GM12878 (cell line): Measurements from ENCODE around the gene SERPINE2. TPM values are rescaled to one million over a fixed set of nuclear protein-coding genes. Genes with fewer than 3 reads are reported as not detected.

Experiments used
- BMI1 ChIP-seq: fragments of 450-650 bp; IDR thresholded peaks from 2 replicates; pipeline ENCODE4 v1.6.1; 2016; ENCODE audit warnings: mild to moderate bottlenecking, moderate library complexity, borderline replicate concordance
- CREB1 ChIP-seq: IDR thresholded peaks from 2 replicates; pipeline ENCODE4 v1.6.1; 2012; ENCODE audit warnings: low read depth, mild to moderate bottlenecking, inconsistent platforms
- IKZF2 ChIP-seq, 2 experiments: fragments of 450-650 bp; IDR thresholded peaks; 2 replicates each; pipeline ENCODE4 v1.6.1; 2017; ENCODE audit warnings: mild to moderate bottlenecking in 2 of 2, moderate library complexity in 2 of 2
- KDM1A ChIP-seq: fragments of 200-600 bp; sonication (generic); IDR thresholded peaks from 2 replicates; pipeline ENCODE4 v1.6.1; 2016; ENCODE audit warnings: borderline replicate concordance
- NFYA ChIP-seq: IDR thresholded peaks from 2 replicates; pipeline ENCODE4 v1.6.1; 2011; ENCODE audit warnings: low read depth, mild to moderate bottlenecking, low read length, improper control_type of control experiment, borderline replicate concordance
- RCOR1 ChIP-seq: conservative IDR thresholded peaks from 2 replicates; pipeline ENCODE4 v1.6.1; 2012; ENCODE audit warnings: low read depth, low read length, improper control_type of control experiment
- SIN3A ChIP-seq: IDR thresholded peaks from 2 replicates; pipeline ENCODE4 v1.6.1; 2012; ENCODE audit warnings: low read depth, low read length, improper control_type of control experiment
- SMC3 ChIP-seq: IDR thresholded peaks from 2 replicates; pipeline ENCODE4 v1.6.1; 2011; ENCODE audit warnings: low read length, improper control_type of control experiment, borderline replicate concordance
- SP1 ChIP-seq: IDR thresholded peaks from one replicate; pipeline ENCODE4 v1.6.1; 2011; ENCODE audit warnings: low read depth, low read length
- STAT3 ChIP-seq: IDR thresholded peaks from 2 replicates; pipeline ENCODE4 v1.6.1; 2011; ENCODE audit warnings: low read depth, low read length, improper control_type of control experiment
- ZNF24 ChIP-seq: fragments of 450-650 bp; IDR thresholded peaks from 2 replicates; pipeline ENCODE4 v1.6.1; 2017; ENCODE audit warnings: antibody characterized with exemption, mild to moderate bottlenecking
- polyA plus RNA-seq, 11 experiments: library from polyadenylated mRNA; depleted of rRNA in 4 of 11; unstranded in 6 of 11; stranded (reverse) in 5 of 11; fragments of >200 nt; fragmentation: Nextera tagmentation in 4 of 11; fragmentation: Illumina TruSeq in 1 of 11; extraction: Ambion mirVana in 4 of 11; extraction: Trizol in 1 of 11; gene quantifications; 1 replicate in 1 of 11; 2 replicates in 10 of 11; pipeline versions ENCODE4 v1.2.1 to v1.2.3, GENCODE V29; 2011 to 2016; ENCODE audit warnings: inconsistent platforms in 2 of 11, missing spikeins in 2 of 11, low read depth in 1 of 11
- total RNA-seq, 4 experiments: library from RNA; depleted of rRNA in 3 of 4; stranded (reverse); fragments of >200 nt in 3 of 4; fragmentation: Illumina TruSeq in 1 of 4; extraction: Trizol in 1 of 4; gene quantifications; 2 replicates each; pipeline versions ENCODE4 v1.2.1 to v1.2.3, GENCODE V29; 2013 to 2021
- TF ChIP-seq, protein P1 (sequence below): fragments of 450-650 bp; IDR thresholded peaks from 2 replicates; pipeline ENCODE4 v1.6.1; 2018; ENCODE audit warnings: mild to moderate bottlenecking, low read depth, moderate library complexity; ENCODE audit not compliant: partially characterized antibody
- TF ChIP-seq, protein P2 (sequence below): fragments of 450-650 bp; formaldehyde crosslinking; IDR thresholded peaks from 2 replicates; pipeline ENCODE4 v1.5.0; 2022; ENCODE audit warnings: mild to moderate bottlenecking, missing genetic modification characterization
- TF ChIP-seq, protein P3 (sequence below), 3 experiments: IDR thresholded peaks in 2 of 3; conservative IDR thresholded peaks in 1 of 3; 2 replicates each; pipeline ENCODE4 v1.5.1; 2011; ENCODE audit warnings: low read depth in 3 of 3, low read length in 3 of 3, mild to moderate bottlenecking in 3 of 3, control low read depth in 2 of 3, moderate library complexity in 2 of 3, inconsistent platforms in 1 of 3, mixed read lengths in 1 of 3; ENCODE audit not compliant: control insufficient read depth in 2 of 3, insufficient read depth in 1 of 3; ENCODE audit errors: extremely low read depth in 1 of 3
- TF ChIP-seq, protein P4 (sequence below): IDR thresholded peaks from 2 replicates; pipeline ENCODE4 v1.6.1; 2012; ENCODE audit warnings: low read depth, low read length, improper control_type of control experiment
- TF ChIP-seq, protein P5 (sequence below): fragments of 450-650 bp; IDR thresholded peaks from 2 replicates; pipeline ENCODE4 v1.6.1; 2017; ENCODE audit warnings: borderline replicate concordance
- TF ChIP-seq, protein P6 (sequence below): IDR thresholded peaks from 2 replicates; pipeline ENCODE4 v1.6.1; 2012; ENCODE audit warnings: low read depth, low read length, improper control_type of control experiment

The SERPINE2 gene
- total and polyA plus RNA-seq, 10 of the 15 experiments (the other 5 are each of a cell fraction or from before 2014, with no cell fraction given) = 0.18 to 1.7 (median 0.39) TPM

DNA sequence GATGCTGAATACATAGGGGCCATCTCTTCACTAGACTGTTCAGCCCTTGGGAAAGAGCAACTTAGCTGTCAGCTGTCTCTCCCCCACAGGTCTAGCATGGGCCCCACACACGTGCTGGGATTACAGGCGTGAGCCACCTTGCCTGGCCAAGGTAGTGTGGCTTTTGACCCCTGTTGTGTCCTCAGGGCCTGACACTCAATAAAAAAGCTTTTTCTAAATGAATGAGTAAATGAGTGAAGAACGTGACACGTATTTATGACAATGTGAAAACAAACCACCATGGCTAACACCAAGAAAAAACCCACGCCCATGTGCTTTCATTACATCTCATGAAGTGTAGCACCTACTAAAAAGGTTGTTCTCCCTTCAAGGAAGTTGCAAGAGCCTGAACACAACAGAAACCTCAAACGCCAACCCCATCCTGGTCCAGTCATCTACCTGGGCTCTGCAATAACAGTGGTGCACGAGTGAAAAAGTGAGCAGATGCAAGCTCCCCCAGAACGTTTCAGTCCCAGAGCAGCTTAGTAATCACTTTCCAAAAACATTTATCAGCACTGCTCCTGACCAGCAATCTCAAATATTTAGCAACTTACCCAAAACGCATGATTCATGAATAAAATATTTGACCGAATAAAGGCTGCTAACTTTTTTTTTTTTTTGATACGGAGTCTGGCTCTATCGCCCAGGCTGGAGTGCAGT, 97.4 kb downstream of the SERPINE2 start (continued):
- TF ChIP-seq, protein P1, sequence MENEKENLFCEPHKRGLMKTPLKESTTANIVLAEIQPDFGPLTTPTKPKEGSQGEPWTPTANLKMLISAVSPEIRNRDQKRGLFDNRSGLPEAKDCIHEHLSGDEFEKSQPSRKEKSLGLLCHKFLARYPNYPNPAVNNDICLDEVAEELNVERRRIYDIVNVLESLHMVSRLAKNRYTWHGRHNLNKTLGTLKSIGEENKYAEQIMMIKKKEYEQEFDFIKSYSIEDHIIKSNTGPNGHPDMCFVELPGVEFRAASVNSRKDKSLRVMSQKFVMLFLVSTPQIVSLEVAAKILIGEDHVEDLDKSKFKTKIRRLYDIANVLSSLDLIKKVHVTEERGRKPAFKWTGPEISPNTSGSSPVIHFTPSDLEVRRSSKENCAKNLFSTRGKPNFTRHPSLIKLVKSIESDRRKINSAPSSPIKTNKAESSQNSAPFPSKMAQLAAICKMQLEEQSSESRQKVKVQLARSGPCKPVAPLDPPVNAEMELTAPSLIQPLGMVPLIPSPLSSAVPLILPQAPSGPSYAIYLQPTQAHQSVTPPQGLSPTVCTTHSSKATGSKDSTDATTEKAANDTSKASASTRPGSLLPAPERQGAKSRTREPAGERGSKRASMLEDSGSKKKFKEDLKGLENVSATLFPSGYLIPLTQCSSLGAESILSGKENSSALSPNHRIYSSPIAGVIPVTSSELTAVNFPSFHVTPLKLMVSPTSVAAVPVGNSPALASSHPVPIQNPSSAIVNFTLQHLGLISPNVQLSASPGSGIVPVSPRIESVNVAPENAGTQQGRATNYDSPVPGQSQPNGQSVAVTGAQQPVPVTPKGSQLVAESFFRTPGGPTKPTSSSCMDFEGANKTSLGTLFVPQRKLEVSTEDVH = no peak
- TF ChIP-seq IKZF2 (IDR thresholded peaks at IDR 0.05) = peak; percentile 88 to 90
- peak; percentile 67 for TF ChIP-seq CREB1
- peak; percentile 51 for TF ChIP-seq SIN3A
- peak; percentile 86 for TF ChIP-seq ZNF24
- TF ChIP-seq, protein P2, sequence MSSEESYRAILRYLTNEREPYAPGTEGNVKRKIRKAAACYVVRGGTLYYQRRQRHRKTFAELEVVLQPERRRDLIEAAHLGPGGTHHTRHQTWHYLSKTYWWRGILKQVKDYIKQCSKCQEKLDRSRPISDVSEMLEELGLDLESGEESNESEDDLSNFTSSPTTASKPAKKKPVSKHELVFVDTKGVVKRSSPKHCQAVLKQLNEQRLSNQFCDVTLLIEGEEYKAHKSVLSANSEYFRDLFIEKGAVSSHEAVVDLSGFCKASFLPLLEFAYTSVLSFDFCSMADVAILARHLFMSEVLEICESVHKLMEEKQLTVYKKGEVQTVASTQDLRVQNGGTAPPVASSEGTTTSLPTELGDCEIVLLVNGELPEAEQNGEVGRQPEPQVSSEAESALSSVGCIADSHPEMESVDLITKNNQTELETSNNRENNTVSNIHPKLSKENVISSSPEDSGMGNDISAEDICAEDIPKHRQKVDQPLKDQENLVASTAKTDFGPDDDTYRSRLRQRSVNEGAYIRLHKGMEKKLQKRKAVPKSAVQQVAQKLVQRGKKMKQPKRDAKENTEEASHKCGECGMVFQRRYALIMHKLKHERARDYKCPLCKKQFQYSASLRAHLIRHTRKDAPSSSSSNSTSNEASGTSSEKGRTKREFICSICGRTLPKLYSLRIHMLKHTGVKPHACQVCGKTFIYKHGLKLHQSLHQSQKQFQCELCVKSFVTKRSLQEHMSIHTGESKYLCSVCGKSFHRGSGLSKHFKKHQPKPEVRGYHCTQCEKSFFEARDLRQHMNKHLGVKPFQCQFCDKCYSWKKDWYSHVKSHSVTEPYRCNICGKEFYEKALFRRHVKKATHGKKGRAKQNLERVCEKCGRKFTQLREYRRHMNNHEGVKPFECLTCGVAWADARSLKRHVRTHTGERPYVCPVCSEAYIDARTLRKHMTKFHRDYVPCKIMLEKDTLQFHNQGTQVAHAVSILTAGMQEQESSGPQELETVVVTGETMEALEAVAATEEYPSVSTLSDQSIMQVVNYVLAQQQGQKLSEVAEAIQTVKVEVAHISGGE (CRISPR knock-in tag) = no peak
- TF ChIP-seq SP1 = peak; percentile 36
- TF ChIP-seq RCOR1 = no peak
- TF ChIP-seq, protein P3, sequence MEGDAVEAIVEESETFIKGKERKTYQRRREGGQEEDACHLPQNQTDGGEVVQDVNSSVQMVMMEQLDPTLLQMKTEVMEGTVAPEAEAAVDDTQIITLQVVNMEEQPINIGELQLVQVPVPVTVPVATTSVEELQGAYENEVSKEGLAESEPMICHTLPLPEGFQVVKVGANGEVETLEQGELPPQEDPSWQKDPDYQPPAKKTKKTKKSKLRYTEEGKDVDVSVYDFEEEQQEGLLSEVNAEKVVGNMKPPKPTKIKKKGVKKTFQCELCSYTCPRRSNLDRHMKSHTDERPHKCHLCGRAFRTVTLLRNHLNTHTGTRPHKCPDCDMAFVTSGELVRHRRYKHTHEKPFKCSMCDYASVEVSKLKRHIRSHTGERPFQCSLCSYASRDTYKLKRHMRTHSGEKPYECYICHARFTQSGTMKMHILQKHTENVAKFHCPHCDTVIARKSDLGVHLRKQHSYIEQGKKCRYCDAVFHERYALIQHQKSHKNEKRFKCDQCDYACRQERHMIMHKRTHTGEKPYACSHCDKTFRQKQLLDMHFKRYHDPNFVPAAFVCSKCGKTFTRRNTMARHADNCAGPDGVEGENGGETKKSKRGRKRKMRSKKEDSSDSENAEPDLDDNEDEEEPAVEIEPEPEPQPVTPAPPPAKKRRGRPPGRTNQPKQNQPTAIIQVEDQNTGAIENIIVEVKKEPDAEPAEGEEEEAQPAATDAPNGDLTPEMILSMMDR (IDR thresholded peaks at IDR 0.05 in 2 of 3, conservative IDR thresholded peaks at IDR 0.05 in 1 of 3; ENCODE audit: control insufficient read depth in 2 of 3, extremely low read depth in 1 of 3, insufficient read depth in 1 of 3, low read depth in 3 of 3, low read length in 3 of 3) = no peak
- TF ChIP-seq, protein P4, sequence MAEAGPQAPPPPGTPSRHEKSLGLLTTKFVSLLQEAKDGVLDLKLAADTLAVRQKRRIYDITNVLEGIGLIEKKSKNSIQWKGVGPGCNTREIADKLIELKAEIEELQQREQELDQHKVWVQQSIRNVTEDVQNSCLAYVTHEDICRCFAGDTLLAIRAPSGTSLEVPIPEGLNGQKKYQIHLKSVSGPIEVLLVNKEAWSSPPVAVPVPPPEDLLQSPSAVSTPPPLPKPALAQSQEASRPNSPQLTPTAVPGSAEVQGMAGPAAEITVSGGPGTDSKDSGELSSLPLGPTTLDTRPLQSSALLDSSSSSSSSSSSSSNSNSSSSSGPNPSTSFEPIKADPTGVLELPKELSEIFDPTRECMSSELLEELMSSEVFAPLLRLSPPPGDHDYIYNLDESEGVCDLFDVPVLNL = no peak
- TF ChIP-seq BMI1 = peak; percentile 77; the same call in 1 of the 2 replicates
- TF ChIP-seq, protein P5, sequence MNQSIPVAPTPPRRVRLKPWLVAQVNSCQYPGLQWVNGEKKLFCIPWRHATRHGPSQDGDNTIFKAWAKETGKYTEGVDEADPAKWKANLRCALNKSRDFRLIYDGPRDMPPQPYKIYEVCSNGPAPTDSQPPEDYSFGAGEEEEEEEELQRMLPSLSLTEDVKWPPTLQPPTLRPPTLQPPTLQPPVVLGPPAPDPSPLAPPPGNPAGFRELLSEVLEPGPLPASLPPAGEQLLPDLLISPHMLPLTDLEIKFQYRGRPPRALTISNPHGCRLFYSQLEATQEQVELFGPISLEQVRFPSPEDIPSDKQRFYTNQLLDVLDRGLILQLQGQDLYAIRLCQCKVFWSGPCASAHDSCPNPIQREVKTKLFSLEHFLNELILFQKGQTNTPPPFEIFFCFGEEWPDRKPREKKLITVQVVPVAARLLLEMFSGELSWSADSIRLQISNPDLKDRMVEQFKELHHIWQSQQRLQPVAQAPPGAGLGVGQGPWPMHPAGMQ = no peak
- TF ChIP-seq, protein P6, sequence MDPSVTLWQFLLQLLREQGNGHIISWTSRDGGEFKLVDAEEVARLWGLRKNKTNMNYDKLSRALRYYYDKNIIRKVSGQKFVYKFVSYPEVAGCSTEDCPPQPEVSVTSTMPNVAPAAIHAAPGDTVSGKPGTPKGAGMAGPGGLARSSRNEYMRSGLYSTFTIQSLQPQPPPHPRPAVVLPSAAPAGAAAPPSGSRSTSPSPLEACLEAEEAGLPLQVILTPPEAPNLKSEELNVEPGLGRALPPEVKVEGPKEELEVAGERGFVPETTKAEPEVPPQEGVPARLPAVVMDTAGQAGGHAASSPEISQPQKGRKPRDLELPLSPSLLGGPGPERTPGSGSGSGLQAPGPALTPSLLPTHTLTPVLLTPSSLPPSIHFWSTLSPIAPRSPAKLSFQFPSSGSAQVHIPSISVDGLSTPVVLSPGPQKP = no peak
- no peak for TF ChIP-seq STAT3
- TF ChIP-seq KDM1A = no peak
- no peak for TF ChIP-seq NFYA
- TF ChIP-seq SMC3 = no peak
